HFF-Myc (cell line): ENCODE measurements around the gene ITGA5.

ENCODE experiments used
- DNase-seq: peaks from one replicate; pipeline ENCODE4 v3.0.0-alpha.2; 2011; ENCODE audit warnings: low read depth; ENCODE audit errors: extremely low read depth
- H3K4me3 ChIP-seq: replicated peaks from 2 replicates; pipeline ENCODE4 v1.5.1; 2011; ENCODE audit warnings: low read depth, mild to moderate bottlenecking, control low read depth, low read length
- TF ChIP-seq, protein P1 (sequence below): IDR thresholded peaks from 2 replicates; pipeline ENCODE4 v1.5.1; 2012; ENCODE audit warnings: mild to moderate bottlenecking, low read depth, low read length, control low read depth; ENCODE audit errors: missing control alignments

The ITGA5 gene

DNA sequence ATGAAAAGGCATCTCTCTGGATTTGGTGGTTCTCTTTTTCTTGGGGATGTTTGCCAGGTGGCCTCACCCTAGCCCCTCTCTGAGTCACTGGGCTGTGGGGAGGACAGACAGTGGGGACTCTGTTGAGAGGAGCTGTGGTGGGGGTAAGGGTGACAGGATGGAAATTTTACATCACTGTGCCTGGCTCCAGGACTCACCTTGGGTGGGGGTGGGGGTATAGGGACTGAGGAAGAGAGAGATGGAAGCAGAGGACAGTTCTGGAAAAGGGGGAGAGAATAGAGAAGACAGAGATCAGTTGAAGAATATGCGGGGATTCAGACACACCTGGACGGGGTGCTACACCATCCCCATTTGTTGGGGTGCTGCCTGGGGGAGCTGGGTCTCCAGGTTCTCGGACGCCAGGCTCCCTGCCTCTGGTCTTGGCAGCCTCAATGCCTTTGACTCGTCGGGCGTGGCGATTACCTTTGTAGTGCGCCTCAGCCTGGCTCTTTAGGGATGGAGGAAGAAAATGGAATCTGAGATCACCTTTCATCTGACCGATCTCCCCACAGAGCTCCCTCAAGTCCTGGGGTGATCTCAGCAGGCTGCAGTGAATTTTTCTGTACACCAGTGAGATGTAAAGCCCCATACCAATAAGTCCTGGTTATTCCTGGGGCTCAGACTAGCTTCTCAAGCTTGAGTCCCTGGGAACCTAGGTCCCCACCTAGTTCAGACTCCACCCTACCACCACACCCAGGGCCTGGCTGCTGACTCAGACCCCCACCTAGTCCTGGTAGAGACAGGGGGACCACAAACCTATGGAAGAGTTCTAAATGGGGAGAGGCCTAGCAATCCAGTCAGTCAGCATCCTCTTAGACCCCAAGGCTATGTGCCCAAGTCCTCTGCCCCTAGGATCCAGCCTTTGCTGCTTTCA is 45.2 kb downstream of the ITGA5 start:
- no peak for DNase-seq
- TF ChIP-seq, protein P1, sequence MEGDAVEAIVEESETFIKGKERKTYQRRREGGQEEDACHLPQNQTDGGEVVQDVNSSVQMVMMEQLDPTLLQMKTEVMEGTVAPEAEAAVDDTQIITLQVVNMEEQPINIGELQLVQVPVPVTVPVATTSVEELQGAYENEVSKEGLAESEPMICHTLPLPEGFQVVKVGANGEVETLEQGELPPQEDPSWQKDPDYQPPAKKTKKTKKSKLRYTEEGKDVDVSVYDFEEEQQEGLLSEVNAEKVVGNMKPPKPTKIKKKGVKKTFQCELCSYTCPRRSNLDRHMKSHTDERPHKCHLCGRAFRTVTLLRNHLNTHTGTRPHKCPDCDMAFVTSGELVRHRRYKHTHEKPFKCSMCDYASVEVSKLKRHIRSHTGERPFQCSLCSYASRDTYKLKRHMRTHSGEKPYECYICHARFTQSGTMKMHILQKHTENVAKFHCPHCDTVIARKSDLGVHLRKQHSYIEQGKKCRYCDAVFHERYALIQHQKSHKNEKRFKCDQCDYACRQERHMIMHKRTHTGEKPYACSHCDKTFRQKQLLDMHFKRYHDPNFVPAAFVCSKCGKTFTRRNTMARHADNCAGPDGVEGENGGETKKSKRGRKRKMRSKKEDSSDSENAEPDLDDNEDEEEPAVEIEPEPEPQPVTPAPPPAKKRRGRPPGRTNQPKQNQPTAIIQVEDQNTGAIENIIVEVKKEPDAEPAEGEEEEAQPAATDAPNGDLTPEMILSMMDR, result no peak
- no peak overlapping the region for H3K4me3 ChIP-seq

DNA sequence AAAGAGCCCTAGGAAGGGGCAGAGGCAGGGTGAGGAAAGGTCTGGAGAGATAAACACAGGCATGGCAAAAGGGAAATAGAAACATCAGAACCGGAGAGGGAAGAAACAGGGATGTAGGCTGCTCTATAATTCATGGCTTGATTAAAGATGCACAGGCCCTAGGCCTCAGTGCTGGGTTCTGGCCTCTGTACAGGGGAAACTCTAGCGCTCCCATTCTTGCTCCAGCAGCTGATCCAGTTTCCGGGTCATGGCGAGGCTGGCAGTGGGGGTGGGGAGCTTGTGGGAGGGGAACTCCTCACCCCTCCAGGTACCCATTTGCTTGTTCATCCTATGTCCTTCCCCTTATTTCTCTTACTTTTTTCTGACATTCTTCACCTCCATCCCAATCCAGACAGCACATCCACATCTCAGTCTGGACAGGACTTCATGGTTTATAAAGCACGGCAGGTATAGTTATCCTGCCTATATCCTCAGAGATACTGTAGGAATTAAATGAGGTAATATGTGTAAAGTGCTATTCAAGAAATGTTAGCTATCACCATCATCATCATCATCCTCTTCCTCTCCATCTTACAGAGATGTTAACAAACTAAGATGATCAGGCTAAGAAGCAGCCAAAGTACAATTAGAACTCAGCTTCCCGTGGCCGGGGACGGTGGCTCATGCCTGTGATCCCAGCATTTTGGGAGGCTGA is 46.8 kb downstream of the ITGA5 start:
- DNase-seq, result no peak
- TF ChIP-seq, protein P1, result no peak
- no peak overlapping the region for H3K4me3 ChIP-seq

DNA sequence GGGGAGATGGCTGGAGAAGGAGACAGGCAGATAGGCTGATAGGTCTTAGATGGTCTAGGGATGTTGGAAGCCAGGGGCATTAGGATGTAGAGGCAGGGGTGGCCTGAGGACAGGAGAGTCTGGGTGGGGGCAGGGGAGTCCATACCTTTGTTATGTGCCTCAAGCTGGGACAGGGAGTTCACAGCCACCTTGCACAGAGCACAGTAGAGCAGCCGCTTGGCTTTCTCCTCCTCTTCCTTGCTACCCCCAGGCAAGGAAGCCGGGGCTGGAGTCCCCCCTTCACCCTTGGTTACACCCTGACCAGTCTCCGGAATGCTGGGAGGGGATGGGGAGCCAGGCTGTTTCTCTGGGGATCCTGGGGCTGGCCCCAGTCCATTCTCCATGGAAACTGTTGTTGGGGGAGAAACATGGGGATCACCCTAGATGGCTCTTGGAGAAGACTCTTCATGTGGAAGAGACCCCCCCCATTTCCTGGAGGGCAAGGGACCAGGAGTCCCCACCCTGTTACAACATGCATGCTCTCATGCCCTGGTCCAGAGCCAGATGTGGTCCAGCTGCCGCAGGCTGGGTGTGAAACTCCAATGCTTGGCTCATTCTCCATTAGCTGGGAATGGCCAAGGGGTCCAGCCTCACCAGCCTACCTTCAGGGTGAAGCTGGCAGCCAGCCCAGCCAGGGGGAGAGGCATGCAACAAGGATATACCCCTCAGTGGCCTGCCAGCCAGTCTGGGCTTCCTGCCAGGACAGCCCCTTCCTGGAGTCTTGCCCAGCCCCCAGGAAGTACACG is 47.5 kb downstream of the ITGA5 start:
- H3K4me3 ChIP-seq, result no peak overlapping the region
- DNase-seq, result no peak
- TF ChIP-seq, protein P1, result no peak

DNA sequence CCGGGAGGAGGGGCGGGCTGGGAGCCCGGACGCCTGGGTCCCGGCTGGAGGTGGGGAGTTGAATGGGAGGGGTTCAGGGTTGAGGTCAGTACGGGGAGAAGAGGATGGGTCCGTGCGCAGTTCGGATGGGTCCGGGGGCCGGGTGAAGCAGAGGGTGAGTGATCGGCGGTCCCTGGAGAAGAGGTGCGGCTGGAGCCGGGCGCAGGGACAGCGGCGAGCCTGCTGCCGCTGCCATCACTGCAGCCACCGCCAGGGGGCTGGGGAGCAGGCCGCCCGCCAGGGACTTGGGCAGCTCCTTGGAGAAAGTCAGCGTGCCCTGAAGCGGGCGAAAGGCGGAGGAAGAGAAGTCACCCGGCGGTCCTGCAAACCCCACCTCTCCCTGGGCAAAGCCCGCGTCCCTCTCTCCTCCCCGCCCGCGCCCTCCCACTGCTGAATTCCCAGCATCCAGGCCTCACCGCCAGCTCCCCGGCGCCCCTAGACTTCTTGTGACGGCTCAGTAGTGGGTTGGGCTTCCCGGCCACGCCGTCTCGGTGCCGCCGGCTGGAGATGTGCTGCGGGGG is 48.8 kb downstream of the ITGA5 start:
- H3K4me3 ChIP-seq, result peak overlapping the region; percentile 31
- DNase-seq, result no peak

DNA sequence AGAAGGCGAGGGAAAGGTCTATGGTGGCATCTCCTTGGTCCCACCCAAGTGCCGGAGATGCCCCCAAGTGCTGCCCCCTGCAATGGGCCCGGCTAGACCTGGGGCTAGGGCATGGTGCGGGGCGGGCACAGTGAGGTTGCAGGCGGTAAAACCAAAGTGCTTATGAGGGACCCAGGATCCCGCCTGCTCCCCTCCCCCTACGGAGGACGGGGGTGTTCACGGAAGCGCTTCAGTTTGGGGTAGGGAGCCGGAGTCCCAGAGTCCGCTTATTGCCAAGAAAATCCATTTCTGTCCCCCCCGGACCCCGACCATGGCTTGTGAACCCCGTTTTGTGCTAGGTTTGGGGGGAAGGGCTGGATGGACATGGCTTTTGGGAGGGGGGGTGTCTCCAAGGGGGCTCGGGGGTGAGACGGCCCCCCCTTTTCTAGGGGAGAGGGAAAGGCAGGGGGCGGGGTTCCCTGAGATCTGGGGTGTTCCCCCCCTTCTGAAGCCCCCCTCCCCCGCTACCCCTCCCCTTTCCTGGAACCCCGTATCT is 49.4 kb downstream of the ITGA5 start:
- DNase-seq, result no peak
- H3K4me3 ChIP-seq, result peak overlapping the region; percentile 31
- TF ChIP-seq, protein P1, result no peak

More for the DNA sequence above, 48.8 kb downstream of the ITGA5 start:
- TF ChIP-seq, protein P1, result peak; percentile 86
